ENCODE data around the gene SERPINA4.

GRCh38 chr14:94568186-94568585 lies 6.9 kb downstream of the SERPINA4 start:
- TF ChIP-seq, protein P1, sequence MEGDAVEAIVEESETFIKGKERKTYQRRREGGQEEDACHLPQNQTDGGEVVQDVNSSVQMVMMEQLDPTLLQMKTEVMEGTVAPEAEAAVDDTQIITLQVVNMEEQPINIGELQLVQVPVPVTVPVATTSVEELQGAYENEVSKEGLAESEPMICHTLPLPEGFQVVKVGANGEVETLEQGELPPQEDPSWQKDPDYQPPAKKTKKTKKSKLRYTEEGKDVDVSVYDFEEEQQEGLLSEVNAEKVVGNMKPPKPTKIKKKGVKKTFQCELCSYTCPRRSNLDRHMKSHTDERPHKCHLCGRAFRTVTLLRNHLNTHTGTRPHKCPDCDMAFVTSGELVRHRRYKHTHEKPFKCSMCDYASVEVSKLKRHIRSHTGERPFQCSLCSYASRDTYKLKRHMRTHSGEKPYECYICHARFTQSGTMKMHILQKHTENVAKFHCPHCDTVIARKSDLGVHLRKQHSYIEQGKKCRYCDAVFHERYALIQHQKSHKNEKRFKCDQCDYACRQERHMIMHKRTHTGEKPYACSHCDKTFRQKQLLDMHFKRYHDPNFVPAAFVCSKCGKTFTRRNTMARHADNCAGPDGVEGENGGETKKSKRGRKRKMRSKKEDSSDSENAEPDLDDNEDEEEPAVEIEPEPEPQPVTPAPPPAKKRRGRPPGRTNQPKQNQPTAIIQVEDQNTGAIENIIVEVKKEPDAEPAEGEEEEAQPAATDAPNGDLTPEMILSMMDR (IDR thresholded peaks at IDR 0.05): no peak
- TF ChIP-seq EZH2 (IDR thresholded peaks at IDR 0.05) (no peak), EZH2phosphoT487 (IDR thresholded peaks at IDR 0.05) (no peak)

Measured in neural progenitor cell (in vitro differentiated cells).